Measurements from ENCODE around the gene TTLL5.

TTLL5 gene

GRCh38 chr14:75825147-75825592, 164.1 kb downstream of the TTLL5 start:
- no peaks in the 10 kb centered on the region for H3K9me3 ChIP-seq (replicated peaks in 1 of 2; ENCODE audit: control insufficient read depth in 2 of 2, insufficient read depth in 1 of 2, low read depth in 1 of 2, low read length in 2 of 2)
- H3K14ac ChIP-seq (ENCODE audit: low read length), result no peak overlapping the region
- H3K18ac ChIP-seq (ENCODE audit: low read length), result no peak overlapping the region
- H4K91ac ChIP-seq (ENCODE audit: low read depth, low read length, poor library complexity), result no peak overlapping the region
- H2AFZ ChIP-seq (ENCODE audit: low read length), result no peak overlapping the region
- no peak overlapping the region for H3K4me3 ChIP-seq (ENCODE audit: low read length in 2 of 2)
- H3K4ac ChIP-seq (ENCODE audit: low read length), result no peak overlapping the region
- H2AK5ac ChIP-seq (ENCODE audit: low read depth, low read length), result no peak overlapping the region
- H4K8ac ChIP-seq (ENCODE audit: low read depth, low read length), result no peak overlapping the region
- WGBS, 2 donors (ENCODE audit: extremely low coverage in 2 of 2, insufficient read length in 2 of 2, insufficient replicate concordance in 1 of 2), result no CpG with 5 or more reads among the region's 3 CpGs
- H2BK15ac ChIP-seq (ENCODE audit: low read length), result no peak overlapping the region
- H3K9ac ChIP-seq (ENCODE audit: low read depth, low read length, poor library complexity), result no peak overlapping the region
- H3K27me3 ChIP-seq (ENCODE audit: control insufficient read depth in 3 of 3, insufficient read depth in 3 of 3, low read depth in 1 of 3, low read length in 3 of 3), result no peaks in the 10 kb centered on the region
- H2BK120ac ChIP-seq (ENCODE audit: low read depth, low read length), result no peak overlapping the region
- peaks cover 5 to 49% of the 10 kb centered on the region in 2 donors for H3K36me3 ChIP-seq (replicated peaks in 1 of 2; ENCODE audit: control insufficient read depth in 2 of 2, insufficient read depth in 2 of 2, low read length in 2 of 2)
- no peaks in the 10 kb centered on the region for H3K79me1 ChIP-seq (ENCODE audit: low read depth, low read length)
- H2BK12ac ChIP-seq (ENCODE audit: low read length), result no peak overlapping the region
- H3K4me1 ChIP-seq (ENCODE audit: control insufficient read depth in 2 of 2, insufficient read depth in 1 of 2, low read depth in 1 of 2, low read length in 2 of 2), result peaks cover 0 to 20% of the 10 kb centered on the region in 2 donors
- H3K27ac ChIP-seq (replicated peaks; ENCODE audit: low read length), result no peak overlapping the region
- DNase-seq (ENCODE audit: low spot score), result no peak
- no peak overlapping the region for H3K4me2 ChIP-seq (ENCODE audit: insufficient read depth, low read length, poor library complexity, severe bottlenecking)
- H3K23ac ChIP-seq (ENCODE audit: low read depth, low read length, poor library complexity), result no peak overlapping the region
- no peak overlapping the region for H2BK5ac ChIP-seq (ENCODE audit: low read length)

- Histone ChIP-seq H2BK120ac (ENCODE audit: low read depth, low read length) (no peak overlapping the region), H2AK5ac (ENCODE audit: low read depth, low read length) (no peak overlapping the region), H3K14ac (ENCODE audit: low read length) (no peak overlapping the region), H3K4me2 (ENCODE audit: insufficient read depth, low read length, poor library complexity, severe bottlenecking) (no peak overlapping the region), H3K9me3 (replicated peaks in 1 of 2; ENCODE audit: control insufficient read depth in 2 of 2, insufficient read depth in 1 of 2, low read depth in 1 of 2, low read length in 2 of 2) (no peaks in the 10 kb centered on the region), H3K27ac (replicated peaks; ENCODE audit: low read length) (no peak overlapping the region), H2BK5ac (ENCODE audit: low read length) (no peak overlapping the region), H4K8ac (ENCODE audit: low read depth, low read length) (no peak overlapping the region), H2BK12ac (ENCODE audit: low read length) (no peak overlapping the region), H3K4me3 (ENCODE audit: low read length in 2 of 2) (no peak overlapping the region), H3K9ac (ENCODE audit: low read depth, low read length, poor library complexity) (no peak overlapping the region), H2AFZ (ENCODE audit: low read length) (no peak overlapping the region), H3K4me1 (ENCODE audit: control insufficient read depth in 2 of 2, insufficient read depth in 1 of 2, low read depth in 1 of 2, low read length in 2 of 2) (peaks cover 0 to 20% of the 10 kb centered on the region in 2 donors), H3K36me3 (replicated peaks in 1 of 2; ENCODE audit: control insufficient read depth in 2 of 2, insufficient read depth in 2 of 2, low read length in 2 of 2) (peaks cover 4 to 35% of the 10 kb centered on the region in 2 donors), H3K4ac (ENCODE audit: low read length) (no peak overlapping the region), H4K91ac (ENCODE audit: low read depth, low read length, poor library complexity) (no peak overlapping the region), H3K18ac (ENCODE audit: low read length) (no peak overlapping the region), H3K23ac (ENCODE audit: low read depth, low read length, poor library complexity) (no peak overlapping the region), H3K27me3 (ENCODE audit: control insufficient read depth in 3 of 3, insufficient read depth in 3 of 3, low read depth in 1 of 3, low read length in 3 of 3) (no peaks in the 10 kb centered on the region), H2BK15ac (ENCODE audit: low read length) (no peak overlapping the region), H3K79me1 (ENCODE audit: low read depth, low read length) (no peaks in the 10 kb centered on the region)
- DNase-seq (ENCODE audit: low spot score), result no peak
- no CpG with 5 or more reads among the region's 3 CpGs for WGBS, 2 donors (ENCODE audit: extremely low coverage in 2 of 2, insufficient read length in 2 of 2, insufficient replicate concordance in 1 of 2)
Measured at GRCh38 chr14:75826599-75826998, 165.6 kb downstream of the TTLL5 start.

- no peaks in the 10 kb centered on the region for H3K79me1 ChIP-seq (ENCODE audit: low read depth, low read length)
- H3K4me1 ChIP-seq (ENCODE audit: control insufficient read depth in 2 of 2, insufficient read depth in 1 of 2, low read depth in 1 of 2, low read length in 2 of 2), result peaks cover 0 to 20% of the 10 kb centered on the region in 2 donors
- no peak overlapping the region for H3K14ac ChIP-seq (ENCODE audit: low read length)
- H2BK12ac ChIP-seq (ENCODE audit: low read length), result no peak overlapping the region
- no peak overlapping the region for H2BK5ac ChIP-seq (ENCODE audit: low read length)
- H2AFZ ChIP-seq (ENCODE audit: low read length), result no peak overlapping the region
- no peak for DNase-seq (ENCODE audit: low spot score)
- no peak overlapping the region for H2BK120ac ChIP-seq (ENCODE audit: low read depth, low read length)
- H3K23ac ChIP-seq (ENCODE audit: low read depth, low read length, poor library complexity), result no peak overlapping the region
- no peak overlapping the region for H2BK15ac ChIP-seq (ENCODE audit: low read length)
- WGBS, 2 donors (ENCODE audit: extremely low coverage in 2 of 2, insufficient read length in 2 of 2, insufficient replicate concordance in 1 of 2), result no CpG with 5 or more reads among the region's 3 CpGs
- no peak overlapping the region for H3K27ac ChIP-seq (replicated peaks; ENCODE audit: low read length)
- H3K36me3 ChIP-seq (replicated peaks in 1 of 2; ENCODE audit: control insufficient read depth in 2 of 2, insufficient read depth in 2 of 2, low read length in 2 of 2), result peaks cover 3 to 32% of the 10 kb centered on the region in 2 donors
- no peaks in the 10 kb centered on the region for H3K9me3 ChIP-seq (replicated peaks in 1 of 2; ENCODE audit: control insufficient read depth in 2 of 2, insufficient read depth in 1 of 2, low read depth in 1 of 2, low read length in 2 of 2)
- no peak overlapping the region for H3K9ac ChIP-seq (ENCODE audit: low read depth, low read length, poor library complexity)
- H3K4me2 ChIP-seq (ENCODE audit: insufficient read depth, low read length, poor library complexity, severe bottlenecking), result no peak overlapping the region
- H2AK5ac ChIP-seq (ENCODE audit: low read depth, low read length), result no peak overlapping the region
- H3K4me3 ChIP-seq (ENCODE audit: low read length in 2 of 2), result no peak overlapping the region
- no peak overlapping the region for H3K18ac ChIP-seq (ENCODE audit: low read length)
- H4K8ac ChIP-seq (ENCODE audit: low read depth, low read length), result no peak overlapping the region
- no peaks in the 10 kb centered on the region for H3K27me3 ChIP-seq (ENCODE audit: control insufficient read depth in 3 of 3, insufficient read depth in 3 of 3, low read depth in 1 of 3, low read length in 3 of 3)
- H4K91ac ChIP-seq (ENCODE audit: low read depth, low read length, poor library complexity), result no peak overlapping the region
- H3K4ac ChIP-seq (ENCODE audit: low read length), result no peak overlapping the region
Measured at GRCh38 chr14:75827331-75827730, 166.3 kb downstream of the TTLL5 start.

- no peak overlapping the region for H3K4me3 ChIP-seq (ENCODE audit: low read length in 2 of 2)
- no peak overlapping the region for H4K8ac ChIP-seq (ENCODE audit: low read depth, low read length)
- H3K36me3 ChIP-seq (replicated peaks in 1 of 2; ENCODE audit: control insufficient read depth in 2 of 2, insufficient read depth in 2 of 2, low read length in 2 of 2), result peaks cover 3 to 33% of the 10 kb centered on the region in 2 donors
- H3K4me1 ChIP-seq (ENCODE audit: control insufficient read depth in 2 of 2, insufficient read depth in 1 of 2, low read depth in 1 of 2, low read length in 2 of 2), result peaks cover 0 to 16% of the 10 kb centered on the region in 2 donors
- H3K9ac ChIP-seq (ENCODE audit: low read depth, low read length, poor library complexity), result no peak overlapping the region
- no peak for DNase-seq (ENCODE audit: low spot score)
- H2AK5ac ChIP-seq (ENCODE audit: low read depth, low read length), result no peak overlapping the region
- H3K9me3 ChIP-seq (replicated peaks in 1 of 2; ENCODE audit: control insufficient read depth in 2 of 2, insufficient read depth in 1 of 2, low read depth in 1 of 2, low read length in 2 of 2), result no peaks in the 10 kb centered on the region
- H3K79me1 ChIP-seq (ENCODE audit: low read depth, low read length), result no peaks in the 10 kb centered on the region
- H4K91ac ChIP-seq (ENCODE audit: low read depth, low read length, poor library complexity), result no peak overlapping the region
- H3K4ac ChIP-seq (ENCODE audit: low read length), result no peak overlapping the region
- no peak overlapping the region for H3K14ac ChIP-seq (ENCODE audit: low read length)
- H3K27ac ChIP-seq (replicated peaks; ENCODE audit: low read length), result no peak overlapping the region
- no peaks in the 10 kb centered on the region for H3K27me3 ChIP-seq (ENCODE audit: control insufficient read depth in 3 of 3, insufficient read depth in 3 of 3, low read depth in 1 of 3, low read length in 3 of 3)
- H2BK5ac ChIP-seq (ENCODE audit: low read length), result no peak overlapping the region
- no peak overlapping the region for H2BK15ac ChIP-seq (ENCODE audit: low read length)
- no peak overlapping the region for H3K4me2 ChIP-seq (ENCODE audit: insufficient read depth, low read length, poor library complexity, severe bottlenecking)
- H3K23ac ChIP-seq (ENCODE audit: low read depth, low read length, poor library complexity), result no peak overlapping the region
- WGBS, 2 donors (ENCODE audit: extremely low coverage in 2 of 2, insufficient read length in 2 of 2, insufficient replicate concordance in 1 of 2), result no CpG with 5 or more reads among the region's 1 CpG
- no peak overlapping the region for H3K18ac ChIP-seq (ENCODE audit: low read length)
- H2BK12ac ChIP-seq (ENCODE audit: low read length), result no peak overlapping the region
- no peak overlapping the region for H2AFZ ChIP-seq (ENCODE audit: low read length)
- H2BK120ac ChIP-seq (ENCODE audit: low read depth, low read length), result no peak overlapping the region
Measured at GRCh38 chr14:75829316-75829715, 168.3 kb downstream of the TTLL5 start.

Measured in neuronal stem cell (in vitro differentiated cells).